ENCODE measurements around the gene CSE1L. TPM values are rescaled to one million over a fixed set of nuclear protein-coding genes. Genes with fewer than 3 reads are reported as not detected.

CSE1L gene
- total and polyA plus RNA-seq, 2 experiments from 2014 or later, result 163 to 326 TPM

GRCh38 chr20:49030954-49031619, 15.0 kb upstream of the CSE1L start:
- Mint-ChIP-seq H3K36me3 (ENCODE audit: low read depth) (peaks cover 28% of the 10 kb centered on the region), H3K4me1 (peaks cover 8% of the 10 kb centered on the region; the same call in 2 of the 3 replicates), H3K4me3 (no peak overlapping the region), H3K27ac (no peak overlapping the region), H3K9me3 (no peaks in the 10 kb centered on the region), H3K27me3 (ENCODE audit: insufficient read depth, low read depth, poor library complexity) (peaks cover 2% of the 10 kb centered on the region)
- ATAC-seq, result no peak
- H3K27ac ChIP-seq (ENCODE audit: low read depth), result no peak overlapping the region
- DNase-seq (ENCODE audit: low spot score), result no peak
- no peaks in the 10 kb centered on the region for H3K9me2 ChIP-seq (ENCODE audit: insufficient read depth)
- H3F3A ChIP-seq (replicated peaks; ENCODE audit: low read depth), result peaks cover 3% of the 10 kb centered on the region; the same call in 1 of the 2 replicates
- peaks cover 10% of the 10 kb centered on the region for H3K4me1 ChIP-seq (ENCODE audit: insufficient read depth)
- H3K27me3 ChIP-seq (ENCODE audit: insufficient read depth), result no peaks in the 10 kb centered on the region
- H4K20me1 ChIP-seq (replicated peaks; ENCODE audit: insufficient read depth), result peaks cover 11% of the 10 kb centered on the region; the same call in 1 of the 2 replicates
- H3K79me2 ChIP-seq (replicated peaks; ENCODE audit: insufficient read depth), result no peaks in the 10 kb centered on the region
- no peak overlapping the region for H3K4me2 ChIP-seq
- H2AFZ ChIP-seq, result no peak overlapping the region
- TF ChIP-seq POLR2AphosphoS5 (IDR thresholded peaks at IDR 0.05; ENCODE audit: low read depth) (no peak), ZNF114 (CRISPR knock-in tag; IDR thresholded peaks at IDR 0.05) (no peak), EZH2phosphoT487 (IDR thresholded peaks at IDR 0.05; ENCODE audit: unreplicated experiment) (no peak), NANOG (IDR thresholded peaks at IDR 0.05; ENCODE audit: borderline replicate concordance) (no peak), CTCF (conservative IDR thresholded peaks at IDR 0.05; ENCODE audit: low read depth in 2 of 2) (no peak), EZH2 (IDR thresholded peaks at IDR 0.05; ENCODE audit: low read depth, unreplicated experiment) (no peak), ZNF331 (CRISPR knock-in tag; IDR thresholded peaks at IDR 0.05; ENCODE audit: low read depth) (no peak), JUNB (IDR thresholded peaks at IDR 0.05; ENCODE audit: unreplicated experiment) (no peak), CREB1 (CRISPR knock-in tag; IDR thresholded peaks at IDR 0.05; ENCODE audit: low read depth) (no peak), REST (IDR thresholded peaks at IDR 0.05; ENCODE audit: unreplicated experiment) (no peak)
- TF ChIP-seq, protein P1, sequence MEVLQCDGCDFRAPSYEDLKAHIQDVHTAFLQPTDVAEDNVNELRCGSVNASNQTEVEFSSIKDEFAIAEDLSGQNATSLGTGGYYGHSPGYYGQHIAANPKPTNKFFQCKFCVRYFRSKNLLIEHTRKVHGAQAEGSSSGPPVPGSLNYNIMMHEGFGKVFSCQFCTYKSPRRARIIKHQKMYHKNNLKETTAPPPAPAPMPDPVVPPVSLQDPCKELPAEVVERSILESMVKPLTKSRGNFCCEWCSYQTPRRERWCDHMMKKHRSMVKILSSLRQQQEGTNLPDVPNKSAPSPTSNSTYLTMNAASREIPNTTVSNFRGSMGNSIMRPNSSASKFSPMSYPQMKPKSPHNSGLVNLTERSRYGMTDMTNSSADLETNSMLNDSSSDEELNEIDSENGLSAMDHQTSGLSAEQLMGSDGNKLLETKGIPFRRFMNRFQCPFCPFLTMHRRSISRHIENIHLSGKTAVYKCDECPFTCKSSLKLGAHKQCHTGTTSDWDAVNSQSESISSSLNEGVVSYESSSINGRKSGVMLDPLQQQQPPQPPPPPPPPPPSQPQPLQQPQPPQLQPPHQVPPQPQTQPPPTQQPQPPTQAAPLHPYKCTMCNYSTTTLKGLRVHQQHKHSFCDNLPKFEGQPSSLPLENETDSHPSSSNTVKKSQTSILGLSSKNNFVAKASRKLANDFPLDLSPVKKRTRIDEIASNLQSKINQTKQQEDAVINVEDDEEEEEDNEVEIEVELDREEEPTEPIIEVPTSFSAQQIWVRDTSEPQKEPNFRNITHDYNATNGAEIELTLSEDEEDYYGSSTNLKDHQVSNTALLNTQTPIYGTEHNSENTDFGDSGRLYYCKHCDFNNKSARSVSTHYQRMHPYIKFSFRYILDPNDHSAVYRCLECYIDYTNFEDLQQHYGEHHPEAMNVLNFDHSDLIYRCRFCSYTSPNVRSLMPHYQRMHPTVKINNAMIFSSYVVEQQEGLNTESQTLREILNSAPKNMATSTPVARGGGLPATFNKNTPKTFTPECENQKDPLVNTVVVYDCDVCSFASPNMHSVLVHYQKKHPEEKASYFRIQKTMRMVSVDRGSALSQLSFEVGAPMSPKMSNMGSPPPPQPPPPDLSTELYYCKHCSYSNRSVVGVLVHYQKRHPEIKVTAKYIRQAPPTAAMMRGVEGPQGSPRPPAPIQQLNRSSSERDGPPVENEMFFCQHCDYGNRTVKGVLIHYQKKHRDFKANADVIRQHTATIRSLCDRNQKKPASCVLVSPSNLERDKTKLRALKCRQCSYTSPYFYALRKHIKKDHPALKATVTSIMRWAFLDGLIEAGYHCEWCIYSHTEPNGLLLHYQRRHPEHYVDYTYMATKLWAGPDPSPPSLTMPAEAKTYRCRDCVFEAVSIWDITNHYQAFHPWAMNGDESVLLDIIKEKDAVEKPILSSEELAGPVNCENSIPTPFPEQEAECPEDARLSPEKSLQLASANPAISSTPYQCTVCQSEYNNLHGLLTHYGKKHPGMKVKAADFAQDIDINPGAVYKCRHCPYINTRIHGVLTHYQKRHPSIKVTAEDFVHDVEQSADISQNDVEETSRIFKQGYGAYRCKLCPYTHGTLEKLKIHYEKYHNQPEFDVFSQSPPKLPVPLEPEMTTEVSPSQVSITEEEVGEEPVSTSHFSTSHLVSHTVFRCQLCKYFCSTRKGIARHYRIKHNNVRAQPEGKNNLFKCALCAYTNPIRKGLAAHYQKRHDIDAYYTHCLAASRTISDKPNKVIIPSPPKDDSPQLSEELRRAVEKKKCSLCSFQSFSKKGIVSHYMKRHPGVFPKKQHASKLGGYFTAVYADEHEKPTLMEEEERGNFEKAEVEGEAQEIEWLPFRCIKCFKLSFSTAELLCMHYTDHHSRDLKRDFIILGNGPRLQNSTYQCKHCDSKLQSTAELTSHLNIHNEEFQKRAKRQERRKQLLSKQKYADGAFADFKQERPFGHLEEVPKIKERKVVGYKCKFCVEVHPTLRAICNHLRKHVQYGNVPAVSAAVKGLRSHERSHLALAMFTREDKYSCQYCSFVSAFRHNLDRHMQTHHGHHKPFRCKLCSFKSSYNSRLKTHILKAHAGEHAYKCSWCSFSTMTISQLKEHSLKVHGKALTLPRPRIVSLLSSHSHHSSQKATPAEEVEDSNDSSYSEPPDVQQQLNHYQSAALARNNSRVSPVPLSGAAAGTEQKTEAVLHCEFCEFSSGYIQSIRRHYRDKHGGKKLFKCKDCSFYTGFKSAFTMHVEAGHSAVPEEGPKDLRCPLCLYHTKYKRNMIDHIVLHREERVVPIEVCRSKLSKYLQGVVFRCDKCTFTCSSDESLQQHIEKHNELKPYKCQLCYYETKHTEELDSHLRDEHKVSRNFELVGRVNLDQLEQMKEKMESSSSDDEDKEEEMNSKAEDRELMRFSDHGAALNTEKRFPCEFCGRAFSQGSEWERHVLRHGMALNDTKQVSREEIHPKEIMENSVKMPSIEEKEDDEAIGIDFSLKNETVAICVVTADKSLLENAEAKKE (CRISPR knock-in tag; IDR thresholded peaks at IDR 0.05), result no peak
- no peak overlapping the region for H3K4me3 ChIP-seq
- H3K36me3 ChIP-seq (ENCODE audit: insufficient read depth), result peaks cover 24% of the 10 kb centered on the region; the same call in 1 of the 2 replicates
